Prostate gland (tissue), 2 donors: Measurements from ENCODE around the gene WNK4.

Experiments used
- CTCF ChIP-seq, 4 experiments: fragments of 200-600 bp in 2 of 4; fragments of 450-650 bp in 2 of 4; sonication (generic) in 2 of 4; IDR thresholded peaks; 1 replicate in 3 of 4; 2 replicates in 1 of 4; pipeline ENCODE4 v1.5.1; 2016 to 2019; ENCODE audit warnings: antibody characterized with exemption in 4 of 4, mild to moderate bottlenecking in 2 of 4, moderate library complexity in 2 of 4
- POLR2A ChIP-seq: fragments of 450-650 bp; IDR thresholded peaks from one replicate; pipeline ENCODE4 v1.6.1; 2016; ENCODE audit warnings: antibody characterized with exemption, mild to moderate bottlenecking

- TF ChIP-seq POLR2A: no peak
- TF ChIP-seq CTCF (IDR thresholded peaks at IDR 0.05): no peak
Measured at GRCh38 chr17:42784409-42784808, 4.0 kb downstream of the WNK4 start.
